Naive thymus-derived CD4-positive, alpha-beta T cell (primary cell): ENCODE results near the gene DOCK9. TPM values are rescaled to one million over a fixed set of nuclear protein-coding genes. Genes with fewer than 3 reads are reported as not detected.
A peak's percentile ranks its signal among the peaks of the same experiment; 100 is the strongest.

ENCODE experiments used
- ATAC-seq: fragments of 150-1000 bp; cut with Tn5 transposase; 2 replicates; pipeline ENCODE4 v1.10.0; 2021; ENCODE audit warnings: mild to moderate bottlenecking, moderate library complexity
- CTCF ChIA-PET: fragments of 350-600 bp; sonication (Branson Sonifier 250); formaldehyde crosslinking; loops from one replicate; lab custom pipeline; 2021; ENCODE audit warnings: antibody characterized with exemption; lab: Charles Lee
- POLR2A ChIA-PET: fragments of 350-600 bp; sonication (Branson Sonifier 250); formaldehyde crosslinking; loops from one replicate; lab custom pipeline; 2021; ENCODE audit warnings: antibody characterized with exemption, inconsistent platforms; lab: Charles Lee
- DNase-seq, 9 donors: peaks; one replicate each; pipeline versions ENCODE4 v3.0.0 to v3.0.0-alpha.2; 2020 to 2022; ENCODE audit warnings: mixed read lengths in 1 of 9
- H3K27ac ChIP-seq: one replicate; pipeline ENCODE4 v1.7.0; 2013; ENCODE audit warnings: mild to moderate bottlenecking, low read depth, low read length, moderate library complexity
- H3K27me3 ChIP-seq, 2 donors: one replicate each; pipeline ENCODE4 v1.7.0; 2013; ENCODE audit warnings: low read length in 2 of 2, mild to moderate bottlenecking in 2 of 2, moderate library complexity in 2 of 2; ENCODE audit not compliant: control insufficient read depth in 2 of 2, insufficient read depth in 2 of 2
- H3K36me3 ChIP-seq, 3 experiments: 1 replicate in 2 of 3; 2 replicates in 1 of 3; pipeline ENCODE4 v1.7.0; 2013; ENCODE audit warnings: low read length in 3 of 3, mild to moderate bottlenecking in 3 of 3, moderate library complexity in 1 of 3; ENCODE audit not compliant: insufficient read depth in 3 of 3, control insufficient read depth in 2 of 3
- H3K4me1 ChIP-seq, 2 donors: one replicate each; pipeline ENCODE4 v1.7.0; 2013; ENCODE audit warnings: low read length in 2 of 2, mild to moderate bottlenecking in 2 of 2, moderate library complexity in 1 of 2; ENCODE audit not compliant: control insufficient read depth in 2 of 2, insufficient read depth in 2 of 2
- H3K4me3 ChIP-seq: 2 replicates; pipeline ENCODE4 v1.7.0; 2013; ENCODE audit warnings: mild to moderate bottlenecking, low read length
- H3K9me3 ChIP-seq, 3 experiments: 1 replicate in 2 of 3; 2 replicates in 1 of 3; pipeline ENCODE4 v1.7.0; 2013; ENCODE audit warnings: low read length in 3 of 3; ENCODE audit not compliant: control insufficient read depth in 2 of 3
- H3K27ac Mint-ChIP-seq, 9 donors: one replicate each; pipeline ENCODE4 v1.8.0; 2020 to 2022; ENCODE audit warnings: mixed read lengths in 9 of 9, mild to moderate bottlenecking in 8 of 9, moderate library complexity in 5 of 9, inconsistent platforms in 2 of 9
- H3K27me3 Mint-ChIP-seq, 5 donors: one replicate each; pipeline ENCODE4 v1.8.0; 2021 to 2022; ENCODE audit warnings: mixed read lengths in 5 of 5, mild to moderate bottlenecking in 1 of 5
- H3K36me3 Mint-ChIP-seq, 5 donors: one replicate each; pipeline ENCODE4 v1.8.0; 2020 to 2022; ENCODE audit warnings: mixed read lengths in 5 of 5, mild to moderate bottlenecking in 3 of 5, inconsistent platforms in 1 of 5
- H3K4me1 Mint-ChIP-seq, 7 donors: one replicate each; pipeline ENCODE4 v1.8.0; 2020 to 2022; ENCODE audit warnings: mixed read lengths in 7 of 7, mild to moderate bottlenecking in 3 of 7, inconsistent platforms in 1 of 7
- H3K4me3 Mint-ChIP-seq, 10 donors: one replicate each; pipeline ENCODE4 v1.8.0; 2020 to 2022; ENCODE audit warnings: mild to moderate bottlenecking in 10 of 10, mixed read lengths in 10 of 10, moderate library complexity in 6 of 10, inconsistent platforms in 2 of 10
- H3K9me3 Mint-ChIP-seq, 11 donors: one replicate each; pipeline ENCODE4 v1.8.0; 2020 to 2022; ENCODE audit warnings: mixed read lengths in 11 of 11, mild to moderate bottlenecking in 4 of 11, inconsistent platforms in 1 of 11, moderate library complexity in 1 of 11
- intact Hi-C, 2 donors: fragments of 100-400 bp; cut with micrococcal nuclease; formaldehyde crosslinking; loops; one replicate each; pipeline ENCODE4 v1.15.1; 2023
- polyA plus RNA-seq, 2 donors: library from polyadenylated mRNA; unstranded; fragments of 300-500 nt; fragmentation: Illumina TruSeq; gene quantifications; one replicate each; pipeline ENCODE4 v1.2.3, GENCODE V29; 2021
- total RNA-seq, 6 experiments: library from RNA in 5 of 6; stranded (reverse) in 5 of 6; gene quantifications; 1 replicate in 5 of 6; 2 replicates in 1 of 6; pipeline ENCODE4 v1.2.3 and lab custom pipeline; 2021 to 2026

Gene DOCK9
- total and polyA plus RNA-seq, 7 experiments from 2014 or later, result 22.2 to 214 (median 122) TPM

GRCh38 chr13:98878486-98879126 lies 99.3 kb downstream of the DOCK9 start:
- H3K36me3 ChIP-seq, result peaks cover 12 to 99% (median 34%) of the 10 kb centered on the region in 3 experiments
- peaks cover 2 to 35% (median 6%) of the 10 kb centered on the region in 7 donors for H3K4me1 Mint-ChIP-seq
- ChIA-PET POLR2A (no interaction called here), CTCF (no interaction called here)
- no peak overlapping the region for H3K27ac ChIP-seq
- no peaks in the 10 kb centered on the region for H3K27me3 ChIP-seq
- no peak for ATAC-seq
- H3K36me3 Mint-ChIP-seq, result peaks cover 43 to 96% (median 82%) of the 10 kb centered on the region in 5 donors
- intact Hi-C loops, result loop anchor here (5.0 to 10.0 kb wide), 2 partner anchors 386 to 1709 kb away; partner anchors contain the start of gene GGACT (in 1 of the 2)
- H3K9me3 ChIP-seq, result peaks cover 0 to 5% (median 3%) of the 10 kb centered on the region in 3 experiments
- H3K4me1 ChIP-seq, result no peaks in the 10 kb centered on the region
- no peak overlapping the region for H3K4me3 ChIP-seq
- no peaks in the 10 kb centered on the region for H3K27me3 Mint-ChIP-seq
- no peak overlapping the region for H3K4me3 Mint-ChIP-seq
- H3K9me3 Mint-ChIP-seq, result peaks cover 0 to 19% (median 12%) of the 10 kb centered on the region in 11 donors
- H3K27ac Mint-ChIP-seq, result peak overlapping the region in 5 of 9 donors; percentile 10 to 79 (median 34)
- DNase-seq, result no peak

GRCh38 chr13:98877936-98878335 lies 99.9 kb downstream of the DOCK9 start:
- H3K36me3 Mint-ChIP-seq, result peaks cover 47 to 96% (median 87%) of the 10 kb centered on the region in 5 donors
- CTCF ChIA-PET, result no interaction called here

GRCh38 chr13:98877466-98877865 lies 100.4 kb downstream of the DOCK9 start:
- Histone ChIP-seq H3K4me3 (no peak overlapping the region), H3K36me3 (peaks cover 13 to 99% (median 28%) of the 10 kb centered on the region in 3 experiments), H3K4me1 (no peaks in the 10 kb centered on the region), H3K27me3 (no peaks in the 10 kb centered on the region), H3K9me3 (peaks cover 0 to 8% (median 6%) of the 10 kb centered on the region in 3 experiments), H3K27ac (no peak overlapping the region)
- Mint-ChIP-seq H3K27me3 (no peaks in the 10 kb centered on the region), H3K9me3 (peaks cover 0 to 23% (median 12%) of the 10 kb centered on the region in 11 donors), H3K4me3 (no peak overlapping the region), H3K27ac (peak overlapping the region in 5 of 9 donors; percentile 9 to 80 (median 25)), H3K36me3 (peaks cover 48 to 96% (median 87%) of the 10 kb centered on the region in 5 donors), H3K4me1 (peaks cover 5 to 46% (median 11%) of the 10 kb centered on the region in 7 donors)
- CTCF ChIA-PET, result no interaction called here
- intact Hi-C loops, result loop anchor here (5.0 to 10.0 kb wide), 2 partner anchors 387 to 1710 kb away; partner anchors contain the start of gene GGACT (in 1 of the 2)
- POLR2A ChIA-PET, result no interaction called here
- ATAC-seq (no peak), DNase-seq (no peak)

More at GRCh38 chr13:98877936-98878335, 99.9 kb downstream of the DOCK9 start:
- Histone ChIP-seq H3K4me3 (no peak overlapping the region), H3K4me1 (no peaks in the 10 kb centered on the region), H3K27me3 (no peaks in the 10 kb centered on the region), H3K27ac (no peak overlapping the region), H3K9me3 (peaks cover 0 to 8% (median 6%) of the 10 kb centered on the region in 3 experiments), H3K36me3 (peaks cover 13 to 99% (median 33%) of the 10 kb centered on the region in 3 experiments)
- DNase-seq (no peak), ATAC-seq (no peak)
- H3K27ac Mint-ChIP-seq, result no peak overlapping the region
- peaks cover 0 to 23% (median 12%) of the 10 kb centered on the region in 11 donors for H3K9me3 Mint-ChIP-seq
- peaks cover 3 to 41% (median 7%) of the 10 kb centered on the region in 7 donors for H3K4me1 Mint-ChIP-seq
- no peak overlapping the region for H3K4me3 Mint-ChIP-seq
- intact Hi-C loops, result loop anchor here (5.0 to 10.0 kb wide), 2 partner anchors 387 to 1709 kb away; partner anchors contain the start of gene GGACT (in 1 of the 2)
- POLR2A ChIA-PET, result no interaction called here
- H3K27me3 Mint-ChIP-seq, result no peaks in the 10 kb centered on the region

GRCh38 chr13:98875146-98875729 lies 102.6 kb downstream of the DOCK9 start:
- peak overlapping the region in 1 of 10 donors; percentile 82 for H3K4me3 Mint-ChIP-seq
- peak overlapping the region in 4 of 9 donors; percentile 22 to 95 (median 36) for H3K27ac Mint-ChIP-seq
- ChIA-PET POLR2A (interaction anchor here (0.6 to 1.1 kb wide), 2 partner anchors 42 to 162 kb away, joined by 3 read pairs; no protein-coding TSS in a partner anchor), CTCF (interaction anchor here (0.8 kb wide), 1 partner anchor 560 kb away, joined by 4 read pairs; no protein-coding TSS in a partner anchor)
- no peaks in the 10 kb centered on the region for H3K27me3 ChIP-seq
- H3K9me3 Mint-ChIP-seq, result peaks cover 0 to 23% (median 12%) of the 10 kb centered on the region in 11 donors
- H3K27me3 Mint-ChIP-seq, result no peaks in the 10 kb centered on the region
- H3K27ac ChIP-seq, result no peak overlapping the region
- peaks cover 0 to 8% (median 6%) of the 10 kb centered on the region in 3 experiments for H3K9me3 ChIP-seq
- no peak overlapping the region for H3K4me3 ChIP-seq
- H3K4me1 ChIP-seq, result no peaks in the 10 kb centered on the region
- DNase-seq (no peak), ATAC-seq (peak; percentile 56)
- intact Hi-C loops, result loop anchor here (1.0 to 10.0 kb wide), 6 partner anchors 20 to 1712 kb away; partner anchors contain the start of gene GGACT (in 1 of the 2)
- H3K36me3 ChIP-seq, result peaks cover 9 to 92% (median 13%) of the 10 kb centered on the region in 3 experiments
- peaks cover 37 to 95% (median 83%) of the 10 kb centered on the region in 5 donors for H3K36me3 Mint-ChIP-seq
- peaks cover 5 to 54% (median 23%) of the 10 kb centered on the region in 7 donors for H3K4me1 Mint-ChIP-seq

- Mint-ChIP-seq H3K4me1 (peaks cover 5 to 59% (median 23%) of the 10 kb centered on the region in 7 donors), H3K27me3 (no peaks in the 10 kb centered on the region), H3K9me3 (peaks cover 0 to 23% (median 12%) of the 10 kb centered on the region in 11 donors), H3K27ac (peak overlapping the region in 3 of 9 donors; percentile 11 to 95 (median 23)), H3K4me3 (peak overlapping the region in 1 of 10 donors; percentile 72), H3K36me3 (peaks cover 33 to 94% (median 81%) of the 10 kb centered on the region in 5 donors)
- no peaks in the 10 kb centered on the region for H3K4me1 ChIP-seq
- ATAC-seq (no peak), DNase-seq (no peak)
- ChIA-PET POLR2A (interaction anchor here (1.1 kb wide), 1 partner anchor 163 kb away, joined by 3 read pairs; no protein-coding TSS in a partner anchor), CTCF (interaction anchor here (1.0 kb wide), 1 partner anchor 155 kb away, joined by 3 read pairs; no protein-coding TSS in a partner anchor)
- H3K36me3 ChIP-seq, result peaks cover 9 to 90% (median 13%) of the 10 kb centered on the region in 3 experiments
- H3K27me3 ChIP-seq, result no peaks in the 10 kb centered on the region
- H3K4me3 ChIP-seq, result no peak overlapping the region
- intact Hi-C loops, result loop anchor here (2.0 to 10.0 kb wide), 5 partner anchors 19 to 483 kb away; no protein-coding TSS in a partner anchor
- H3K9me3 ChIP-seq, result peaks cover 0 to 8% (median 6%) of the 10 kb centered on the region in 3 experiments
- H3K27ac ChIP-seq, result no peak overlapping the region
Measured at GRCh38 chr13:98874029-98874397, 103.9 kb downstream of the DOCK9 start.
